Right atrium auricular region (tissue), 2 donors: ENCODE results near the gene CHIT1. TPM values are rescaled to one million over a fixed set of nuclear protein-coding genes. Genes with fewer than 3 reads are reported as not detected.

Experiments used
- DNase-seq: peaks from one replicate; pipeline ENCODE4 v3.0.0-alpha.2; 2019; ENCODE audit warnings: low spot score
- H3K27ac ChIP-seq, 2 donors: fragments of 200-600 bp; sonication (generic); 1 replicate in 1 of 2; 2 replicates in 1 of 2; pipeline ENCODE4 v1.5.1; 2016 to 2019
- H3K27me3 ChIP-seq, 2 donors: fragments of 200-600 bp; sonication (generic); one replicate each; pipeline versions ENCODE4 v1.5.1 to v1.6.0; 2017 to 2019
- H3K36me3 ChIP-seq: fragments of 200-600 bp; sonication (generic); one replicate; pipeline ENCODE4 v1.5.1; 2016
- H3K4me1 ChIP-seq, 2 donors: fragments of 200-600 bp; sonication (generic); one replicate each; pipeline versions ENCODE4 v1.5.1 to v1.6.0; 2017 to 2019
- H3K4me3 ChIP-seq, 2 donors: fragments of 200-600 bp; sonication (generic); 1 replicate in 1 of 2; 2 replicates in 1 of 2; pipeline ENCODE4 v1.5.1; 2017 to 2019; ENCODE audit warnings: mild to moderate bottlenecking in 1 of 2, moderate library complexity in 1 of 2
- H3K9me3 ChIP-seq, 2 donors: fragments of 200-600 bp; sonication (generic); one replicate each; pipeline ENCODE4 v1.5.1; 2019
- total RNA-seq, 2 donors: library from RNA; depleted of rRNA; stranded (reverse); fragments of >200 nt; gene quantifications; one replicate each; pipeline ENCODE4 v1.1.0, GENCODE V29; 2016
- TF ChIP-seq, protein P1 (sequence below), 2 donors: fragments of 200-600 bp; sonication (generic); IDR thresholded peaks; one replicate each; pipeline ENCODE4 v1.5.1; 2019; ENCODE audit warnings: antibody characterized with exemption in 2 of 2

CHIT1 gene
- not detected for total RNA-seq

DNA sequence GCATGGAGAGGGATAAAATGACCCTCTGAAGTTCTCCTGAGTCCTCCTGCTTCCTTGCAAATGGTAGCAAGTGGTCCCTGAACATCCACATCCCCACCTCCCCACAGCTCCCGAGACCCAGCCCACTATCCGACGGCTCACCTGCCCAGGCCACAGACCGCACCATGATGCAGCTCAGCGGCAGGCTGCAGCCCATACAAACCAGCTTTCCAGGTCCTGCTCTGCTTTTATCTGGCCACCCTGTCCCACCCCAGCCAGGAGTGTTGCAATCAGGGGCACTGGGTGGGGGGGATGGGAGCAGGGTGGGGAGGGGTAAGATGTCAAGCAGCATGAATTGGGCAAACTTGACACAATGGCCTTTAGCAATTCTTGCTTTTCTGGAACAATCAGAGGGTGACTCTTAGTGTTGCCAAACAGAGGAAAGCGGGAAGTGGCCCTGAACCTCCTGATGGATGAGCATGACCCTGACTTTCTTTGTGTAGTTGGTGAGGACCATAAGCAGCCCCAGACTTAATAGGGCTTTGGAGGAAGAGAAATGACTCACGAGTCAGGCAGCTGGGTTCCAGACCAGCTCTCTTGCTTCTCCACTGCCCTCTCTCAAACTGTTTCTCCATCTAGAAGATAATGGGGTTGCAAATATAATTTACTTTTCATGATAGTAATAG is at the start of gene CHIT1:
Gene CHIT1, minus strand, starts transcription at position 203 of the 665 bp plus-strand sequence. Its CDS starts 37 bp downstream, at position 166.
- DNase-seq: no peak
- Histone ChIP-seq H3K27me3 (no peaks in the 10 kb centered on the region), H3K4me1 (no peaks in the 10 kb centered on the region), H3K36me3 (no peaks in the 10 kb centered on the region), H3K4me3 (no peak within 1 kb of the TSS), H3K9me3 (peaks cover 0 to 8% of the 10 kb centered on the region in 2 donors), H3K27ac (no peak within 1 kb of the TSS)
- TF ChIP-seq, protein P1, sequence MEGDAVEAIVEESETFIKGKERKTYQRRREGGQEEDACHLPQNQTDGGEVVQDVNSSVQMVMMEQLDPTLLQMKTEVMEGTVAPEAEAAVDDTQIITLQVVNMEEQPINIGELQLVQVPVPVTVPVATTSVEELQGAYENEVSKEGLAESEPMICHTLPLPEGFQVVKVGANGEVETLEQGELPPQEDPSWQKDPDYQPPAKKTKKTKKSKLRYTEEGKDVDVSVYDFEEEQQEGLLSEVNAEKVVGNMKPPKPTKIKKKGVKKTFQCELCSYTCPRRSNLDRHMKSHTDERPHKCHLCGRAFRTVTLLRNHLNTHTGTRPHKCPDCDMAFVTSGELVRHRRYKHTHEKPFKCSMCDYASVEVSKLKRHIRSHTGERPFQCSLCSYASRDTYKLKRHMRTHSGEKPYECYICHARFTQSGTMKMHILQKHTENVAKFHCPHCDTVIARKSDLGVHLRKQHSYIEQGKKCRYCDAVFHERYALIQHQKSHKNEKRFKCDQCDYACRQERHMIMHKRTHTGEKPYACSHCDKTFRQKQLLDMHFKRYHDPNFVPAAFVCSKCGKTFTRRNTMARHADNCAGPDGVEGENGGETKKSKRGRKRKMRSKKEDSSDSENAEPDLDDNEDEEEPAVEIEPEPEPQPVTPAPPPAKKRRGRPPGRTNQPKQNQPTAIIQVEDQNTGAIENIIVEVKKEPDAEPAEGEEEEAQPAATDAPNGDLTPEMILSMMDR (IDR thresholded peaks at IDR 0.05): no peak

DNA sequence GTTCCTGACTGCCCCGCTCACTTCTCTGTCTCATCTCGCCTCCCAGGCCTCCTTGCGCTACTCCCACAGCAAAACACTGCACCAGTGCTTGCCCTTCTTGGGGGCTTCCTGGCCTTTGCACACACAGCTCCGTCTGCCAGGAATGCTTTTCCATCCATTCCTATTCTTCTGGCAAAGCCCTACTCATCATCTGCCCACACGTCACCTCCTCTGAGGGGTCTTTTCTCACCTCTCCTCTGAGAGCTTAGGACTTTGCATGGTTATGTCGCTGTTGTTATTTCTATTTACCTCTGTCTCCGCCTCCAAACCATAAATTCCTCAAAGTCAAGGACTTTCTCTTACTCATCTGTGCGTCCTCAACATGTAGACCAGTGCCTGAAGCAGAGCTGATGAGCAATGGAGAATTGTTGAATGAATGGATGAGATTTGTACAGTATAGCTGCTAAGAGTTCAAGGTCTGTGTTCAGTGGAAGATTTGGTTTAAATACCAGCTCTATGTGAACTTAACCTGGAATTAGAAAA is 49.5 kb upstream of the CHIT1 start:
- Histone ChIP-seq H3K27ac (peak overlapping the region; percentile 92 to 99), H3K27me3 (no peaks in the 10 kb centered on the region), H3K4me1 (peaks cover 0 to 88% of the 10 kb centered on the region in 2 donors), H3K4me3 (no peak overlapping the region), H3K9me3 (no peaks in the 10 kb centered on the region), H3K36me3 (no peaks in the 10 kb centered on the region)
- DNase-seq: no peak
- TF ChIP-seq, protein P1 (IDR thresholded peaks at IDR 0.05): no peak

DNA sequence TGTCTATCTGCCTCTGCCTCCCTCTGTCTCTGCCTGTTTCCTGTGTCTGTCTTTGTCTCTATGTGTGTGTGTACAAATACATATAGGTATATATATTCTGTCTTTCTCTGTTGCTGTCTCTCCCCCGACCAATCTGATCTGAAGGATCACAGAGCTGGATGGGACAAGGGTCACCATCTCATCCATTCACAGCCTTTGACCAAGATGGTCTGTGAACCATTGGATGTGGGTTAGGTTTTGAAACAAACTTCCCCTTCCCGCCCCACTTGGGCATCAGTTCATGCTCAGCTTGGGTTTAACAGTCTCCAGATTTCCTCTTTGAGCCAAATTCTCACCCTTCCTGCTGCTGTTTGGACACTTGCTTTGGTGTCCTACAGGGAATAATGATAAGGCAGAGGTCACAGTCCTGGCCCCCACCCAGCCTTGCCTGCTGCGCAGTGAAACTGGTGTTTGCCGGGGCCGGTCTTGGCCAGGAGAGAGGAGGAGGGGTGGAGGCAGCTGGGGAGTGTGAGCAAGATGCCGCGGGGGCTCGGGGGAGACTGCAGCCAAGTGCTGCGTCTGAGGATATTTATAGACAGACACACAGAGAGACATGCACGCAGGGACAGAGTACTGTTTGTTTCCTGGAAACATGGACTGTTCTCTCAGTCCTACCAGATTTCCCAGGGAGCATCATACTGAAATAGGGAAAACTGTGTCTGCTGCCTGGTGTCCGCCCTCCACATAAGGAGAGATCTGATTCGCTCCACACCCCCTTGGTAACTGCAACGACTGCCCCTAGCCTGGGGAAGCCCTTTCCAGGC is 48.8 kb upstream of the CHIT1 start:
- Histone ChIP-seq H3K27me3 (no peaks in the 10 kb centered on the region), H3K4me3 (no peak overlapping the region), H3K36me3 (no peaks in the 10 kb centered on the region), H3K27ac (peak overlapping the region; percentile 92 to 99), H3K9me3 (no peaks in the 10 kb centered on the region), H3K4me1 (peaks cover 0 to 91% of the 10 kb centered on the region in 2 donors)
- DNase-seq: peak; percentile 99
- TF ChIP-seq, protein P1 (IDR thresholded peaks at IDR 0.05): no peak

GRCh38 chr1:203276916-203277545 is 47.6 kb upstream of the CHIT1 start:
- Histone ChIP-seq H3K4me3 (no peak overlapping the region), H3K27ac (peak overlapping the region; percentile 92 to 99), H3K36me3 (no peaks in the 10 kb centered on the region), H3K27me3 (no peaks in the 10 kb centered on the region), H3K9me3 (no peaks in the 10 kb centered on the region), H3K4me1 (peaks cover 0 to 91% of the 10 kb centered on the region in 2 donors)
- TF ChIP-seq, protein P1 (IDR thresholded peaks at IDR 0.05): no peak
- DNase-seq: no peak

DNA sequence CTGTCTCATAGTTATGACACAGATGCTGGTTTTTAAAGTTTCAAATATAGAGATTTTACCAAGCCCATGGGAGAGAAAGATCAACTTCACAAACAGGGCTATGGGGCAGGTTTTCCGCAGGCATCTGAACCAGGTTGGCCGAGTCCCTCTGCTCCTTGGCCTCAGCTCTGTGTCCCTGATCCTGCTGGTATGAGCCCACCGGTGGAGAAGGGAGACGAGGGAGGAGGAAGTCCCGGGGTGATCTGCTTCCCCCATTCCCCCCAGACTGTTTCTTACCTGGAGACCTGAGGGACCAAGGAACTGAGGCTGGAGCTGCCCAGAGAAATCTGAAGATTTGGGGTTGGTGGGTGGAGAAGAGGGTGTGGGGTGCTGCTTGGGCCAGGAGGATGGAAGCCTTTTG is 46.9 kb upstream of the CHIT1 start:
- H3K4me1 ChIP-seq: peaks cover 0 to 85% of the 10 kb centered on the region in 2 donors
- no peaks in the 10 kb centered on the region for H3K36me3 ChIP-seq
- no peak for DNase-seq
- no peak overlapping the region for H3K4me3 ChIP-seq
- no peaks in the 10 kb centered on the region for H3K9me3 ChIP-seq
- H3K27ac ChIP-seq: peak overlapping the region; percentile 92 to 99
- H3K27me3 ChIP-seq: no peaks in the 10 kb centered on the region
- TF ChIP-seq, protein P1 (IDR thresholded peaks at IDR 0.05): no peak
